ENCODE results near the gene HSD17B3. TPM values are rescaled to one million over a fixed set of nuclear protein-coding genes. Genes with fewer than 3 reads are reported as not detected.

The HSD17B3 gene
- total and polyA plus RNA-seq, 10 of the 15 experiments (the other 5 are each of a cell fraction or from before 2014, with no cell fraction given), result not detected

- TF ChIP-seq ZBTB40 (IDR thresholded peaks at IDR 0.05; ENCODE audit: borderline replicate concordance) (no peak), CEBPZ (IDR thresholded peaks at IDR 0.05; ENCODE audit: low read depth, low read length) (no peak), BMI1 (IDR thresholded peaks at IDR 0.05; ENCODE audit: borderline replicate concordance) (peak; percentile 76; the same call in 1 of the 2 replicates), CHD4 (IDR thresholded peaks at IDR 0.05) (no peak), ZBED1 (IDR thresholded peaks at IDR 0.05; ENCODE audit: borderline replicate concordance) (no peak), FOXK2 (IDR thresholded peaks at IDR 0.05) (no peak), CBFB (IDR thresholded peaks at IDR 0.05; ENCODE audit: low read depth) (peak; percentile 69; the same call in 1 of the 2 replicates), RB1 (IDR thresholded peaks at IDR 0.05; ENCODE audit: borderline replicate concordance) (no peak), IRF5 (IDR thresholded peaks at IDR 0.05; ENCODE audit: borderline replicate concordance) (no peak), IRF4 (IDR thresholded peaks at IDR 0.05; ENCODE audit: low read depth, low read length) (peak; percentile 59; the same call in 1 of the 2 replicates), NR2F1 (conservative IDR thresholded peaks at IDR 0.05) (peak; percentile 39; the same call in 1 of the 2 replicates), ZSCAN29 (IDR thresholded peaks at IDR 0.05) (no peak), CHD2 (IDR thresholded peaks at IDR 0.05; ENCODE audit: borderline replicate concordance, low read depth, low read length) (no peak), NR2C1 (IDR thresholded peaks at IDR 0.05) (no peak), HCFC1 (IDR thresholded peaks at IDR 0.05; ENCODE audit: low read length) (no peak), ZNF274 (IDR thresholded peaks at IDR 0.05; ENCODE audit: insufficient read depth, insufficient read length) (no peak), KAT2A (conservative IDR thresholded peaks at IDR 0.05; ENCODE audit: control insufficient read depth, low read depth, low read length) (no peak), JUNB (IDR thresholded peaks at IDR 0.05) (peak; percentile 45)
- TF ChIP-seq, protein P1, sequence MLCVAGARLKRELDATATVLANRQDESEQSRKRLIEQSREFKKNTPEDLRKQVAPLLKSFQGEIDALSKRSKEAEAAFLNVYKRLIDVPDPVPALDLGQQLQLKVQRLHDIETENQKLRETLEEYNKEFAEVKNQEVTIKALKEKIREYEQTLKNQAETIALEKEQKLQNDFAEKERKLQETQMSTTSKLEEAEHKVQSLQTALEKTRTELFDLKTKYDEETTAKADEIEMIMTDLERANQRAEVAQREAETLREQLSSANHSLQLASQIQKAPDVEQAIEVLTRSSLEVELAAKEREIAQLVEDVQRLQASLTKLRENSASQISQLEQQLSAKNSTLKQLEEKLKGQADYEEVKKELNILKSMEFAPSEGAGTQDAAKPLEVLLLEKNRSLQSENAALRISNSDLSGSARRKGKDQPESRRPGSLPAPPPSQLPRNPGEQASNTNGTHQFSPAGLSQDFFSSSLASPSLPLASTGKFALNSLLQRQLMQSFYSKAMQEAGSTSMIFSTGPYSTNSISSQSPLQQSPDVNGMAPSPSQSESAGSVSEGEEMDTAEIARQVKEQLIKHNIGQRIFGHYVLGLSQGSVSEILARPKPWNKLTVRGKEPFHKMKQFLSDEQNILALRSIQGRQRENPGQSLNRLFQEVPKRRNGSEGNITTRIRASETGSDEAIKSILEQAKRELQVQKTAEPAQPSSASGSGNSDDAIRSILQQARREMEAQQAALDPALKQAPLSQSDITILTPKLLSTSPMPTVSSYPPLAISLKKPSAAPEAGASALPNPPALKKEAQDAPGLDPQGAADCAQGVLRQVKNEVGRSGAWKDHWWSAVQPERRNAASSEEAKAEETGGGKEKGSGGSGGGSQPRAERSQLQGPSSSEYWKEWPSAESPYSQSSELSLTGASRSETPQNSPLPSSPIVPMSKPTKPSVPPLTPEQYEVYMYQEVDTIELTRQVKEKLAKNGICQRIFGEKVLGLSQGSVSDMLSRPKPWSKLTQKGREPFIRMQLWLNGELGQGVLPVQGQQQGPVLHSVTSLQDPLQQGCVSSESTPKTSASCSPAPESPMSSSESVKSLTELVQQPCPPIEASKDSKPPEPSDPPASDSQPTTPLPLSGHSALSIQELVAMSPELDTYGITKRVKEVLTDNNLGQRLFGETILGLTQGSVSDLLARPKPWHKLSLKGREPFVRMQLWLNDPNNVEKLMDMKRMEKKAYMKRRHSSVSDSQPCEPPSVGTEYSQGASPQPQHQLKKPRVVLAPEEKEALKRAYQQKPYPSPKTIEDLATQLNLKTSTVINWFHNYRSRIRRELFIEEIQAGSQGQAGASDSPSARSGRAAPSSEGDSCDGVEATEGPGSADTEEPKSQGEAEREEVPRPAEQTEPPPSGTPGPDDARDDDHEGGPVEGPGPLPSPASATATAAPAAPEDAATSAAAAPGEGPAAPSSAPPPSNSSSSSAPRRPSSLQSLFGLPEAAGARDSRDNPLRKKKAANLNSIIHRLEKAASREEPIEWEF (IDR thresholded peaks at IDR 0.05; ENCODE audit: insufficient replicate concordance, low read depth, low read length), result no peak
Measured at GRCh38 chr9:96241391-96241809, 60.6 kb downstream of the HSD17B3 start (continued).
